Nephron (organoid): Measurements from ENCODE around the gene COQ8A.

ENCODE experiments used
- H3K27ac Mint-ChIP-seq, 3 experiments: 2 replicates each; pipeline ENCODE4 v1.8.0; 2020; ENCODE audit warnings: mixed read lengths in 3 of 3, mild to moderate bottlenecking in 2 of 3, moderate library complexity in 1 of 3
- H3K27me3 Mint-ChIP-seq: 2 replicates; pipeline ENCODE4 v1.8.0; 2021; ENCODE audit warnings: low read depth, mild to moderate bottlenecking, moderate library complexity, mixed read lengths
- H3K36me3 Mint-ChIP-seq: 2 replicates; pipeline ENCODE4 v1.8.0; 2020; ENCODE audit warnings: low read depth, mixed read lengths
- H3K4me1 Mint-ChIP-seq: 2 replicates; pipeline ENCODE4 v1.8.0; 2020; ENCODE audit warnings: mixed read lengths
- H3K4me3 Mint-ChIP-seq, 3 experiments: 2 replicates each; pipeline ENCODE4 v1.8.0; 2020; ENCODE audit warnings: mild to moderate bottlenecking in 3 of 3, mixed read lengths in 3 of 3, moderate library complexity in 2 of 3
- H3K9me3 Mint-ChIP-seq: 2 replicates; pipeline ENCODE4 v1.8.0; 2020; ENCODE audit warnings: mixed read lengths
- TF ChIP-seq, protein P1 (sequence below), 3 experiments: fragments of 200-600 bp; sonication (generic); IDR thresholded peaks; one replicate each; pipeline ENCODE4 v1.5.0; 2021; ENCODE audit warnings: antibody characterized with exemption in 3 of 3; ENCODE audit not compliant: unreplicated experiment in 3 of 3

COQ8A gene

DNA sequence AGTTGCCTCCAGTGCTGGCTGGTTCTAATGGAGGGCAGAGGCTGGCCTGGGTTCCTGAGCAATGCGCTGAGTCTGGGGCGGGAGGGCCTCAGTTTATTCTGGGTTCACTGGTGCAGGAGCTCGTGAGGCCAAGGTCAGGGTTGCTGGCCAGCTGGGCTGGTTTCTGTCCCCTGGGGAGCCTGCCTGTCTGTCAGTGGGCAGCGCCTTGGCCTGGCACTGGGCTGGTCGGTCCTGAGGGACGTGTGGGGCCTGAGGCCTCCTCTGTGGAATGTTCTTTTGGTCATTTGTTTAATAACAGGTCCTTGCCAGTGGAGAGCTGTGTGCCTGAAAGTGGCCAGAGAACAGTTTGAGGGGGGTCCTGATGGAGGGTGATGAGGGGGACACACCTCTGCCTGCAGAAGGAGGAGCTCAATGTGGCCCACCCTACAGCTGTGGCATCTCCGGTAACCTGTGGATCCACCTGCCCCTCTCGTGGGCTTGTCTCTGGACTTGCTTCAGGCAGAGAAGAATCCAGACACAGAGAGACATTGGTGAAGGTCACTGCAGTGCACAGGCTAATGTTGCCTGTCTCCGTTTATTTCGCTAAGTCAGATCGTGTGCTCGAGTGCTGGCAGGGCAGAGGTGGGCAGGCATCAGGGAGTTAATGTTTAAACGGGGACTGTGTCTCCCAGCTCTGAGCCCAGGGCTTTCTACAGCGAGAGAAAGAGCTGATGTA is 34.6 kb downstream of the COQ8A start:
- H3K36me3 Mint-ChIP-seq: peaks cover 10% of the 10 kb centered on the region
- H3K9me3 Mint-ChIP-seq: peaks cover 8% of the 10 kb centered on the region
- H3K27ac Mint-ChIP-seq: peak overlapping the region; percentile 86 to 93 (median 91)
- H3K4me3 Mint-ChIP-seq: no peak overlapping the region
- peaks cover 22% of the 10 kb centered on the region for H3K4me1 Mint-ChIP-seq
- TF ChIP-seq, protein P1, sequence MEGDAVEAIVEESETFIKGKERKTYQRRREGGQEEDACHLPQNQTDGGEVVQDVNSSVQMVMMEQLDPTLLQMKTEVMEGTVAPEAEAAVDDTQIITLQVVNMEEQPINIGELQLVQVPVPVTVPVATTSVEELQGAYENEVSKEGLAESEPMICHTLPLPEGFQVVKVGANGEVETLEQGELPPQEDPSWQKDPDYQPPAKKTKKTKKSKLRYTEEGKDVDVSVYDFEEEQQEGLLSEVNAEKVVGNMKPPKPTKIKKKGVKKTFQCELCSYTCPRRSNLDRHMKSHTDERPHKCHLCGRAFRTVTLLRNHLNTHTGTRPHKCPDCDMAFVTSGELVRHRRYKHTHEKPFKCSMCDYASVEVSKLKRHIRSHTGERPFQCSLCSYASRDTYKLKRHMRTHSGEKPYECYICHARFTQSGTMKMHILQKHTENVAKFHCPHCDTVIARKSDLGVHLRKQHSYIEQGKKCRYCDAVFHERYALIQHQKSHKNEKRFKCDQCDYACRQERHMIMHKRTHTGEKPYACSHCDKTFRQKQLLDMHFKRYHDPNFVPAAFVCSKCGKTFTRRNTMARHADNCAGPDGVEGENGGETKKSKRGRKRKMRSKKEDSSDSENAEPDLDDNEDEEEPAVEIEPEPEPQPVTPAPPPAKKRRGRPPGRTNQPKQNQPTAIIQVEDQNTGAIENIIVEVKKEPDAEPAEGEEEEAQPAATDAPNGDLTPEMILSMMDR (IDR thresholded peaks at IDR 0.05; ENCODE audit: unreplicated experiment in 3 of 3): no peak
- no peaks in the 10 kb centered on the region for H3K27me3 Mint-ChIP-seq

DNA sequence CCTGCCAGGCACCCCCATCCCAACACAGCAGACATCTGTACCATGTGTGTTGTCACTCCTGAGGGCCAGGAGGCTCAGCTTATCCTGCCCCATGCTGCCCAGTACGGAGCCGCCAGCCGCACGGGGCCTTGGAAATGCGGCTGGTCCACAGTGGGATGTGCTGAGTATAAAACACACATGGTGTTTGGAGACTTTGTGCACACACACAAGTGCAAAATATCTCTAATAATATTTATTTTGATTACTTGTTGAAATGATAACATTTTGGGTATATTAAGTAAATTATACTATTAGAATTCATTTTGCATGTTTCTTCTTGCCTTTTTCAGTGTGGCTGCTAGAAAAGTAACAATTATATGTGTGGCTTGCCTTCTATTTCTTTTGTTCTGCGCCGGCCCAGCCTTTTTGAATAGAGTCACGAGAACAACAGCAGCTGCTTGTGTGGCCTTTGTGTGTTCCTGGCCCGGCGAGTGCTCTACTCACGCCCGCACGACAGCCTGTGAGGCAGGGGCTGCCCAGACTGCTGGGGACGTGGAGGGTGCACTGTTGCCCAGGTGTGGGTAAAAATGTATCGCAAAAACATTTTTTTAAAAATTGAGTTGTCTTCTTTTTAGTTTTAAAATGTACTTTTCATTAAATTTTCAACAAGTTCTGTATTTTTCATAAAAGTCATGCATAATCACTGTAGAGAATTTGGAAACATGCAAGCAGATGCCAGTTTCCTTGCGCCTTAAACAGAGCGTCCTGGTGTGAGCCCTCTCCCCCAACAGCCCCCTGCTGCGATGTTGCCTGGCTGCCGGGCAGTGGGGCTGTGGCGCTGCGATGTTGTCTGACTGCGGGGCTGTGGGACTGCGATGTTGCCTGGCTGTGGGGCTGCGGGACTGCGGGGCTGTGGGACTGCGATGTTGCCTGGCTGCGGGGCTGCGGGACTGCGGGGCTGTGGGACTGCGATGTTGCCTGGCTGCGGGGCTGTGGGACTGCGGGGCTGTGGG is 35.5 kb downstream of the COQ8A start:
- TF ChIP-seq, protein P1 (IDR thresholded peaks at IDR 0.05; ENCODE audit: unreplicated experiment in 3 of 3): no peak
- H3K27me3 Mint-ChIP-seq: no peaks in the 10 kb centered on the region
- peaks cover 22% of the 10 kb centered on the region for H3K4me1 Mint-ChIP-seq
- H3K27ac Mint-ChIP-seq: peak overlapping the region; percentile 35 to 93 (median 91)
- H3K36me3 Mint-ChIP-seq: peaks cover 7% of the 10 kb centered on the region
- H3K9me3 Mint-ChIP-seq: peaks cover 8% of the 10 kb centered on the region
- H3K4me3 Mint-ChIP-seq: no peak overlapping the region

DNA sequence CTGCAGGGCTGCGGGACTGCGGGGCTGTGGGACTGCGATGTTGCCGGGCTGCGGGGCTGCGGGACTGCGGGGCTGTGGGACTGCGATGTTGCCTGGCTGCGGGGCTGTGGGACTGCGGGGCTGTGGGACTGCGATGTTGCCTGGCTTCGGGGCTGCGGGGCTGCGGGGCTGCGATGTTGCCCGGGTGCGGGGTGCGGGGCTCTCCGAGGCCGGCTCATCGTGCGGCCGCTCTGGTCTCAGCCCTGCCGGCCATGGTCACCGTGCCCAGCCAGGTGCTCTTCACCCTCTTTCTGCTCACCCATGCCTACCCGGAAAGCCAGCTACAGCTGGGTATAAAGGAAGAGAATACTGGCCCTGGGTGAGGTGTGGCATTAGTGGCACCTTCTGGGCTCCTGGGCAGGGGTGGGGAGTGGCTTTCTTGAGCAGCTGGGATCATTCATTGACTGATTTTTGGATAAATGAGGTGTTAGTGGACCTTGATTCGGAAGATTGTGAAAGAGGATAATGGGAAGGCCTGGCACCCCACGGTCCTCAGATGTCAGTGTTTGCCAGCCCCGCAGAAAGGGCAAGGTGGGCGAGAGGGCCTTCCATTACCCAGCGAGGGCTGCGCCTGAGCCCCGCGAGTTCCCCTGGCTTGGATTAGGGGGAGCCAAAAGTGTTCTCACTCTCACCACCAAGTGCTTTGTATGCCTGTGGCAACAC is 36.3 kb downstream of the COQ8A start:
- TF ChIP-seq, protein P1 (IDR thresholded peaks at IDR 0.05; ENCODE audit: unreplicated experiment in 3 of 3): no peak
- H3K36me3 Mint-ChIP-seq: peaks cover 7% of the 10 kb centered on the region
- no peak overlapping the region for H3K27ac Mint-ChIP-seq
- peaks cover 22% of the 10 kb centered on the region for H3K4me1 Mint-ChIP-seq
- no peaks in the 10 kb centered on the region for H3K27me3 Mint-ChIP-seq
- H3K4me3 Mint-ChIP-seq: no peak overlapping the region
- H3K9me3 Mint-ChIP-seq: peaks cover 8% of the 10 kb centered on the region

DNA sequence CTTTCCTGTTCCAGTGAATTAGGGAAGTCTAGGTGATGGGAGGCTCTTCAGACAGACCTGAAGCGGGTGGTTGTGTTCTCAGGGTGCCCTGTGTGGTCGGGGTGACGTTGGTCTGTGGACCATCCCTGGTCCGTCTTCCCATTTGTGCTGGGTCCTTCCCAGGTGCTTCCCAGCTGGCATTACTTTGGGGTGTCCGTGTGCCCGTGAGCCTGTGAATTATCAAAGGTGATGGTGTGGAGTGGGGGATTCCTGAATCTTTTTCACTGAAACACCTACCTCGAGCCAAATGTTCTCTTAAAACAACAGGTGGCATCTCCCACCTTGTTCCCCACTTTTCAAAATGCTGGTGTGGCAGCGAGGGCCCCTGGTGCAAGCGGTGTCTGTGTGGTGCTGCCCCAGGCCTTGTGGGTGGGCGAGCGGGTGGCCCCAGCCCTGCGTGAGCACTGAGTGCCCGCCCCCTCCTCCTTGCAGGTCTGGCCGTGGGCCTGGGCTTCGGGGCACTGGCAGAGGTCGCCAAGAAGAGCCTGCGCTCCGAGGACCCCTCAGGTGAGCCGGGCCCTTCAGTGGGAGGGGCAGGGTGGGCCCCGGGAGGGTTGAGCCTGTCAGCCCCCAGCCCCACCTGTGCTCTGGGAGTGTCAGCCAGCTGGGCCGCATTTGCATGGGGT is 37.0 kb downstream of the COQ8A start:
- Mint-ChIP-seq H3K27me3 (no peaks in the 10 kb centered on the region), H3K4me3 (no peak overlapping the region), H3K9me3 (peaks cover 1% of the 10 kb centered on the region), H3K36me3 (peaks cover 1% of the 10 kb centered on the region), H3K4me1 (peaks cover 22% of the 10 kb centered on the region), H3K27ac (no peak overlapping the region)
- TF ChIP-seq, protein P1 (IDR thresholded peaks at IDR 0.05; ENCODE audit: unreplicated experiment in 3 of 3): no peak

DNA sequence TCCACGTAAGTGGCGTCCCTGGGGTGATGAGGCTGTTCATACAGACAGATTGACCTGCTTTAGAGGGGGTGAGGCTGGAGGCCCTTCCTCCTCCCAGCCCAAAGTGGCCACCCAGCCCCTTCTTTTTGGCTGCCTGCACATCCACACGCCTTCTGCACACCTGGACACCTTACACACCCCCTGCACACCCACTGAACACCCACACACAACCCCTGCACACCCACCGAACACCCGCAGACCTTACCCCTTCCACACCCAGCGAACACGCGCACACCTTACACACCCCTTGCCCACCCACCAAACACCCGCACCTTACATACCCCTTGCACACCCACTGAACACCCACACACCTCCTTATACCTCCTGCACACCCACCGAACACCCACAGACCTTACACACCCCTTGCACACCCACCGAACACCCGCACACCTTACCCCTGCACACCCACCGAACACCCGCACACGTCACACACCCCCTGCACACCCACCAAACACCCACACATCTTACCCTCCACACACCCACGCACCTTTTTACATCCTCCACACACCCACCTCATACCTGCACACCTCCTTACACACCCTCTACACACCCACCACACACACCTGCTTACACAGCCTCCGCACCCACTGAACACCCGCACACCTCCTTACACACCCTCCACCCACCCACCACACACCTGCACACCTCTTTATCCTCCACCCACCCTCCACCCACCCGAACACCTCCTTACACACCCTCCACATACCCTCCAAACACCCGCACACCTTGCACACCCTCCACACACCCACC is 37.7 kb downstream of the COQ8A start:
- TF ChIP-seq, protein P1 (IDR thresholded peaks at IDR 0.05; ENCODE audit: unreplicated experiment in 3 of 3): no peak
- H3K27ac Mint-ChIP-seq: no peak overlapping the region
- no peaks in the 10 kb centered on the region for H3K36me3 Mint-ChIP-seq
- H3K4me1 Mint-ChIP-seq: peaks cover 21% of the 10 kb centered on the region
- H3K27me3 Mint-ChIP-seq: no peaks in the 10 kb centered on the region
- no peaks in the 10 kb centered on the region for H3K9me3 Mint-ChIP-seq
- no peak overlapping the region for H3K4me3 Mint-ChIP-seq
